Measurements from ENCODE around the gene ZNF83. TPM values are rescaled to one million over a fixed set of nuclear protein-coding genes. Genes with fewer than 3 reads are reported as not detected.

Gene ZNF83
- total RNA-seq, 1 experiment from 2014 or later = 36.8 TPM

GRCh38 chr19:52658595-52658994, 20.4 kb upstream of the ZNF83 start:
- Mint-ChIP-seq H3K9me3 (ENCODE audit: unreplicated experiment) (peaks cover 9% of the 10 kb centered on the region), H3K27me3 (ENCODE audit: insufficient read depth, unreplicated experiment) (no peaks in the 10 kb centered on the region), H3K4me3 (ENCODE audit: unreplicated experiment) (no peak overlapping the region), H3K4me1 (ENCODE audit: low read depth, unreplicated experiment) (peaks cover 22% of the 10 kb centered on the region), H3K36me3 (ENCODE audit: insufficient read depth, unreplicated experiment) (peaks cover 87% of the 10 kb centered on the region), H3K27ac (ENCODE audit: unreplicated experiment) (no peak overlapping the region)
- Histone ChIP-seq H3K36me3 (ENCODE audit: control insufficient read depth, insufficient read depth, low read length) (no peaks in the 10 kb centered on the region; the same call in none of the 2 replicates), H3K4me1 (0 out of 2 replicates have a peak, but pooled peaks cover 7% of the 10 kb centered on the region), H3K4me3 (ENCODE audit: low read depth, low read length) (no peak overlapping the region), H3K9me3 (no peaks in the 10 kb centered on the region), H3K27me3 (replicated peaks; ENCODE audit: control insufficient read depth, insufficient read depth, low read length) (no peaks in the 10 kb centered on the region)
- ChIA-PET POLR2A (no interaction called here), CTCF (interaction anchor here (0.6 kb wide), 1 partner anchor 132 kb away, joined by 3 read pairs; no protein-coding TSS in a partner anchor)
- no peak for TF ChIP-seq CTCF (IDR thresholded peaks at IDR 0.05; ENCODE audit: insufficient read depth in 1 of 2, low read depth in 1 of 2, low read length in 1 of 2, severe bottlenecking in 1 of 2, unreplicated experiment in 1 of 2)
- DNase-seq = peak in 1 of 2 experiments; percentile 21
- no TSS peak for BruUV-seq (replicated peaks)
- intact Hi-C loops (cut with micrococcal nuclease; ENCODE audit: unreplicated experiment) = no loop called here

GRCh38 chr19:52653161-52653560, 15.0 kb upstream of the ZNF83 start:
- no peak for TF ChIP-seq CTCF (IDR thresholded peaks at IDR 0.05; ENCODE audit: insufficient read depth in 1 of 2, low read depth in 1 of 2, low read length in 1 of 2, severe bottlenecking in 1 of 2, unreplicated experiment in 1 of 2)
- intact Hi-C loops (cut with micrococcal nuclease; ENCODE audit: unreplicated experiment) = no loop called here
- Mint-ChIP-seq H3K9me3 (ENCODE audit: unreplicated experiment) (peaks cover 3% of the 10 kb centered on the region), H3K4me3 (ENCODE audit: unreplicated experiment) (no peak overlapping the region), H3K27me3 (ENCODE audit: insufficient read depth, unreplicated experiment) (no peaks in the 10 kb centered on the region), H3K4me1 (ENCODE audit: low read depth, unreplicated experiment) (no peaks in the 10 kb centered on the region), H3K27ac (ENCODE audit: unreplicated experiment) (no peak overlapping the region), H3K36me3 (ENCODE audit: insufficient read depth, unreplicated experiment) (peaks cover 80% of the 10 kb centered on the region)
- BruUV-seq (replicated peaks) = TSS peak; percentile 12
- no peaks in the 10 kb centered on the region for H3K27me3 ChIP-seq (replicated peaks; ENCODE audit: control insufficient read depth, insufficient read depth, low read length)
- 0 out of 2 replicates have a peak, but pooled peaks cover under 1% of the 10 kb centered on the region for H3K4me1 ChIP-seq
- ChIA-PET CTCF (no interaction called here), POLR2A (no interaction called here)
- H3K36me3 ChIP-seq (ENCODE audit: control insufficient read depth, insufficient read depth, low read length) = peaks cover 2% of the 10 kb centered on the region; the same call in 1 of the 2 replicates
- DNase-seq = no peak
- peaks cover 3% of the 10 kb centered on the region for H3K9me3 ChIP-seq
- H3K4me3 ChIP-seq (ENCODE audit: low read depth, low read length) = no peak overlapping the region

- no peaks in the 10 kb centered on the region for H3K4me1 ChIP-seq
- Mint-ChIP-seq H3K36me3 (ENCODE audit: insufficient read depth, unreplicated experiment) (peaks cover 68% of the 10 kb centered on the region), H3K4me1 (ENCODE audit: low read depth, unreplicated experiment) (no peaks in the 10 kb centered on the region), H3K9me3 (ENCODE audit: unreplicated experiment) (peaks cover 15% of the 10 kb centered on the region), H3K27me3 (ENCODE audit: insufficient read depth, unreplicated experiment) (no peaks in the 10 kb centered on the region), H3K4me3 (ENCODE audit: unreplicated experiment) (no peak overlapping the region), H3K27ac (ENCODE audit: unreplicated experiment) (no peak overlapping the region)
- CTCF ChIA-PET = no interaction called here
- POLR2A ChIA-PET = no interaction called here
- H3K9me3 ChIP-seq = peaks cover 10% of the 10 kb centered on the region
- TF ChIP-seq CTCF (IDR thresholded peaks at IDR 0.05; ENCODE audit: insufficient read depth in 1 of 2, low read depth in 1 of 2, low read length in 1 of 2, severe bottlenecking in 1 of 2, unreplicated experiment in 1 of 2) = no peak
- no TSS peak for BruUV-seq (replicated peaks)
- H3K27me3 ChIP-seq (replicated peaks; ENCODE audit: control insufficient read depth, insufficient read depth, low read length) = no peaks in the 10 kb centered on the region
- intact Hi-C loops (cut with micrococcal nuclease; ENCODE audit: unreplicated experiment) = no loop called here
- peaks cover 2% of the 10 kb centered on the region; the same call in 1 of the 2 replicates for H3K36me3 ChIP-seq (ENCODE audit: control insufficient read depth, insufficient read depth, low read length)
- no peak overlapping the region for H3K4me3 ChIP-seq (ENCODE audit: low read depth, low read length)
- no peak for DNase-seq
Measured at GRCh38 chr19:52651956-52652355, 13.8 kb upstream of the ZNF83 start.

All from Caco-2 (cell line).